MM.1S (cell line): ENCODE measurements around the gene HTR3B.

Experiments
- CTCF ChIP-seq: fragments of 300-600 bp; sonication (generic); IDR thresholded peaks from 2 replicates; pipeline ENCODE4 v1.5.1; 2016; ENCODE audit warnings: antibody characterized with exemption, low read length, mixed read lengths
- EZH2 ChIP-seq: fragments of 300-600 bp; sonication (generic); optimal IDR thresholded peaks from 2 replicates; pipeline ENCODE3; 2017; ENCODE audit warnings: low read depth, mild to moderate bottlenecking, antibody characterized with exemption, low read length, mixed read lengths
- EZH2phosphoT487 ChIP-seq: fragments of 300-600 bp; sonication (generic); IDR thresholded peaks from 2 replicates; pipeline ENCODE4 v1.6.1; 2018; ENCODE audit warnings: antibody characterized with exemption, low read length

- no peak for TF ChIP-seq EZH2
- no peak for TF ChIP-seq CTCF
- no peak for TF ChIP-seq EZH2phosphoT487
These were observed 87.3 kb downstream of the HTR3B start for GRCh38 chr11:113991718-113992458.
